ENCODE results near the gene SYT1. TPM values are rescaled to one million over a fixed set of nuclear protein-coding genes. Genes with fewer than 3 reads are reported as not detected.

The SYT1 gene
- total and polyA plus RNA-seq, 2 donors (not counting 3 experiments of a cell fraction or from before 2014, with no cell fraction given), result 3.2 to 15.3 TPM

GRCh38 chr12:79356216-79356615 is 491.6 kb downstream of the SYT1 start:
- Histone ChIP-seq H3K4me1 (ENCODE audit: control insufficient read depth, extremely low read depth, insufficient read depth, low read length) (peaks cover 2% of the 10 kb centered on the region), H2AFZ (ENCODE audit: low read depth, low read length) (no peak overlapping the region), H3K36me3 (ENCODE audit: control insufficient read depth in 2 of 2, extremely low read depth in 1 of 2, insufficient read depth in 2 of 2, low read length in 2 of 2) (no peaks in the 10 kb centered on the region), H3K9ac (replicated peaks; ENCODE audit: extremely low read depth, insufficient read depth, low read length) (no peak overlapping the region), H3K79me2 (ENCODE audit: control insufficient read depth, insufficient read depth, low read length) (no peaks in the 10 kb centered on the region), H3K27me3 (ENCODE audit: control insufficient read depth in 2 of 2, insufficient read depth in 2 of 2, low read length in 2 of 2) (no peaks in the 10 kb centered on the region), H3K9me3 (replicated peaks; ENCODE audit: control insufficient read depth, insufficient read depth, low read length) (no peaks in the 10 kb centered on the region), H3K4me3 (replicated peaks in 1 of 3; ENCODE audit: insufficient read depth in 1 of 3, low read depth in 1 of 3, low read length in 3 of 3) (no peak overlapping the region), H3K9me1 (replicated peaks; ENCODE audit: control insufficient read depth, extremely low read depth, insufficient read depth, low read length) (no peaks in the 10 kb centered on the region), H3K4me2 (ENCODE audit: insufficient read depth, low read length) (no peak overlapping the region), H4K20me1 (replicated peaks; ENCODE audit: control insufficient read depth, extremely low read depth, insufficient read depth, low read length) (no peaks in the 10 kb centered on the region), H3K27ac (ENCODE audit: insufficient read depth, low read depth, low read length) (no peak overlapping the region)
- TF ChIP-seq EZH2 (IDR thresholded peaks at IDR 0.05; ENCODE audit: borderline replicate concordance, low read depth, low read length, severe bottlenecking) (no peak), MYC (IDR thresholded peaks at IDR 0.05; ENCODE audit: low read depth, low read length) (no peak), JUN (IDR thresholded peaks at IDR 0.05; ENCODE audit: borderline replicate concordance, insufficient read depth, insufficient read length, low read depth) (no peak)
- TF ChIP-seq, protein P1, sequence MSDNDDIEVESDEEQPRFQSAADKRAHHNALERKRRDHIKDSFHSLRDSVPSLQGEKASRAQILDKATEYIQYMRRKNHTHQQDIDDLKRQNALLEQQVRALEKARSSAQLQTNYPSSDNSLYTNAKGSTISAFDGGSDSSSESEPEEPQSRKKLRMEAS (IDR thresholded peaks at IDR 0.05; ENCODE audit: insufficient read depth, insufficient read length), result no peak
- DNase-seq (ENCODE audit: low read depth, low spot score) (no peak), FAIRE-seq (no peak)
- intact Hi-C loops (cut with micrococcal nuclease), result no loop called here
- CTCF ChIA-PET, result no interaction called here
- dilution Hi-C loops (cut with MboI; ENCODE audit: extremely low pct_ligation_motif_present, low sequenced_read_pairs), result no loop called here
- POLR2A ChIA-PET, result no interaction called here
- no TSS peak for BruUV-seq (replicated peaks)

DNA sequence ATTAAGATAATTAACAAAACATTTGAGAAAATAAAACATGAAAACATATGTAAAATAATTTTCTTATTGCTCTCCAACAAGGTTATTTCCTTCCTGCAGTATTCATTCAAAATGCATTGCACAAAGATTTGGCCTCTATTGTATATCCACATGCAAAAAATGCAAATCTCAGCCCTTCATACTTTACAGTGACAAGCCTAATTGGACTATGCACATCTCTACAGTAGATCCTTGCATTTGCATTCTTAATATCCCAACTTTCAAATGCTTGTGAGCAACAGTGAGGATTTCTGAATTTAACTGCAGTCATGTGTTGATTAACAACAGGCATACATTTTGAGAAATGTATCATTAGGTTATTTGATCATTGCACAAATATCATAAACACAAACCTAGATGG is 492.5 kb downstream of the SYT1 start:
- no peaks in the 10 kb centered on the region for H3K36me3 ChIP-seq (ENCODE audit: control insufficient read depth in 2 of 2, extremely low read depth in 1 of 2, insufficient read depth in 2 of 2, low read length in 2 of 2)
- H3K9me3 ChIP-seq (replicated peaks; ENCODE audit: control insufficient read depth, insufficient read depth, low read length), result no peaks in the 10 kb centered on the region
- no peak overlapping the region for H3K27ac ChIP-seq (ENCODE audit: insufficient read depth, low read depth, low read length)
- POLR2A ChIA-PET, result no interaction called here
- no peak for DNase-seq (ENCODE audit: low read depth, low spot score)
- no peak overlapping the region for H3K4me2 ChIP-seq (ENCODE audit: insufficient read depth, low read length)
- intact Hi-C loops (cut with micrococcal nuclease) (no loop called here), dilution Hi-C loops (cut with MboI; ENCODE audit: extremely low pct_ligation_motif_present, low sequenced_read_pairs) (no loop called here)
- BruUV-seq (replicated peaks), result no TSS peak
- no peaks in the 10 kb centered on the region for H4K20me1 ChIP-seq (replicated peaks; ENCODE audit: control insufficient read depth, extremely low read depth, insufficient read depth, low read length)
- H2AFZ ChIP-seq (ENCODE audit: low read depth, low read length), result no peak overlapping the region
- no peaks in the 10 kb centered on the region for H3K27me3 ChIP-seq (ENCODE audit: control insufficient read depth in 2 of 2, insufficient read depth in 2 of 2, low read length in 2 of 2)
- peaks cover 2% of the 10 kb centered on the region for H3K4me1 ChIP-seq (ENCODE audit: control insufficient read depth, extremely low read depth, insufficient read depth, low read length)
- H3K79me2 ChIP-seq (ENCODE audit: control insufficient read depth, insufficient read depth, low read length), result no peaks in the 10 kb centered on the region
- CTCF ChIA-PET, result no interaction called here
- TF ChIP-seq, protein P1 (IDR thresholded peaks at IDR 0.05; ENCODE audit: insufficient read depth, insufficient read length), result no peak
- no peak for TF ChIP-seq GATA2 (IDR thresholded peaks at IDR 0.05; ENCODE audit: insufficient read depth, insufficient read length, low read depth, low read length)
- no peak for TF ChIP-seq EZH2 (IDR thresholded peaks at IDR 0.05; ENCODE audit: borderline replicate concordance, low read depth, low read length, severe bottlenecking)
- TF ChIP-seq CTCF (IDR thresholded peaks at IDR 0.05; ENCODE audit: extremely low read depth in 1 of 2, insufficient read depth in 1 of 2, low read depth in 1 of 2, low read length in 2 of 2), result no peak
- TF ChIP-seq FOS (IDR thresholded peaks at IDR 0.05; ENCODE audit: borderline replicate concordance, insufficient read depth, low read length), result no peak
- no peak for TF ChIP-seq JUN (IDR thresholded peaks at IDR 0.05; ENCODE audit: borderline replicate concordance, insufficient read depth, insufficient read length, low read depth)
- no peak for TF ChIP-seq POLR2A (IDR thresholded peaks at IDR 0.05; ENCODE audit: low read depth, low read length)
- TF ChIP-seq MYC (IDR thresholded peaks at IDR 0.05; ENCODE audit: low read depth, low read length), result no peak
- no peak for TF ChIP-seq POLR2AphosphoS5 (IDR thresholded peaks at IDR 0.05; ENCODE audit: insufficient read depth, low read depth, low read length)
- no peak for FAIRE-seq
- H3K9ac ChIP-seq (replicated peaks; ENCODE audit: extremely low read depth, insufficient read depth, low read length), result no peak overlapping the region
- H3K4me3 ChIP-seq (replicated peaks in 1 of 3; ENCODE audit: insufficient read depth in 1 of 3, low read depth in 1 of 3, low read length in 3 of 3), result no peak overlapping the region
- H3K9me1 ChIP-seq (replicated peaks; ENCODE audit: control insufficient read depth, extremely low read depth, insufficient read depth, low read length), result no peaks in the 10 kb centered on the region

Measured in endothelial cell of umbilical vein (primary cell).